ENCODE measurements around the gene AMACR.

AMACR gene

GRCh38 chr5:34007621-34008600, at the start of gene AMACR:
AMACR (minus strand) TSS chr5:34008050; CDS start chr5:34008019, 31 bp downstream.
- peak; percentile 82 for DNase-seq (ENCODE audit: low read depth)

- no peak for DNase-seq (ENCODE audit: low read depth)
Observed at GRCh38 chr5:34057569-34057968, 49.7 kb upstream of the AMACR start.

- no peak for DNase-seq (ENCODE audit: low read depth)
Observed at GRCh38 chr5:34057118-34057517, 49.3 kb upstream of the AMACR start.

GRCh38 chr5:34055667-34056066, 47.8 kb upstream of the AMACR start:
- no peak for DNase-seq (ENCODE audit: low read depth)

GRCh38 chr5:34054400-34054729, 46.5 kb upstream of the AMACR start:
- DNase-seq (ENCODE audit: low read depth): no peak

GRCh38 chr5:34053571-34054399, 45.9 kb upstream of the AMACR start:
- no peak for DNase-seq (ENCODE audit: low read depth)

- DNase-seq (ENCODE audit: low read depth): no peak
Observed at GRCh38 chr5:34053133-34053532, 45.3 kb upstream of the AMACR start.

- no peak for DNase-seq (ENCODE audit: low read depth)
Observed at GRCh38 chr5:34051374-34051980, 43.6 kb upstream of the AMACR start.

GRCh38 chr5:34047774-34048572, 40.1 kb upstream of the AMACR start:
- no peak for DNase-seq (ENCODE audit: low read depth)

GRCh38 chr5:34047143-34047542, 39.3 kb upstream of the AMACR start:
- DNase-seq (ENCODE audit: low read depth): no peak

- DNase-seq (ENCODE audit: low read depth): no peak
Observed at GRCh38 chr5:34045996-34046395, 38.1 kb upstream of the AMACR start.

GRCh38 chr5:34045023-34045422, 37.2 kb upstream of the AMACR start:
- DNase-seq (ENCODE audit: low read depth): no peak

GRCh38 chr5:34043099-34043876, 35.4 kb upstream of the AMACR start, which contains the start of gene C1QTNF3:
C1QTNF3 (minus strand) TSS chr5:34043213; CDS start chr5:34043125, 88 bp downstream.
- no peak for DNase-seq (ENCODE audit: low read depth)

- DNase-seq (ENCODE audit: low read depth): no peak
Observed at GRCh38 chr5:34042321-34042720, 34.5 kb upstream of the AMACR start.

GRCh38 chr5:34041247-34041972, 33.6 kb upstream of the AMACR start:
- no peak for DNase-seq (ENCODE audit: low read depth)

GRCh38 chr5:34040472-34040871, 32.6 kb upstream of the AMACR start:
- no peak for DNase-seq (ENCODE audit: low read depth)

- DNase-seq (ENCODE audit: low read depth): no peak
Observed at GRCh38 chr5:34039398-34040157, 31.7 kb upstream of the AMACR start.

GRCh38 chr5:34038838-34039237, 31.0 kb upstream of the AMACR start:
- no peak for DNase-seq (ENCODE audit: low read depth)

- DNase-seq (ENCODE audit: low read depth): no peak
Observed at GRCh38 chr5:34038390-34038789, 30.5 kb upstream of the AMACR start.

Measured in activated gamma-delta T cell treated with anti-CD3 and anti-CD28 coated beads, Interleukin-2, amount 50 U/mL, for 16 hours (primary cell).